ENCODE measurements around the gene EEA1. TPM values are rescaled to one million over a fixed set of nuclear protein-coding genes. Genes with fewer than 3 reads are reported as not detected.

The EEA1 gene
- total RNA-seq, 1 experiment from 2014 or later = 7.9 TPM

DNA sequence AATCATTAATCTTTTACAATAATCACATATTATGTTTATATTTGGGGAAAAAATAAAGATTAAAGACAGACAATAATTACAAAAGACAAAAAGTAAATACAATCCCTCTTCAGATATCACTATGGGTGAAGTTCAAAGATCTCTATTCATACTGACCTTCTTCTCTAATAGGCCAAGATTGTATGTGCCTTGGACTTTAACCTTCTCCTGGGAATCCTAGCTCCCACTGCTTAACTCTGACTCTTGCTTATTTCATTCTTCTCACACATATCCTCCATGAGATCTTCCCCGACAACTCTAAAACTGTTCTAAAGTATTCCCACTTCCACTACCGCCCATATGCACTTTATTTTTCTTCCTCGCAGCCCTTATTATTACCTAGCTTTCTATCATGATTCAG is 83.8 kb downstream of the EEA1 start:
- Histone ChIP-seq H3K4me2 (ENCODE audit: low read length) (no peak overlapping the region), H3K36me3 (ENCODE audit: low read depth, low read length) (peaks cover 15% of the 10 kb centered on the region), H2AFZ (ENCODE audit: low read length) (no peak overlapping the region), H3K4me1 (ENCODE audit: insufficient read depth, low read length) (no peaks in the 10 kb centered on the region), H3K27me3 (ENCODE audit: low read length) (no peaks in the 10 kb centered on the region), H3K27ac (ENCODE audit: low read length) (no peak overlapping the region), H3K9ac (ENCODE audit: low read length) (no peak overlapping the region), H3K9me3 (ENCODE audit: low read length) (0 out of 2 replicates have a peak, but pooled peaks cover 3% of the 10 kb centered on the region), H3K4me3 (ENCODE audit: low read length) (no peak overlapping the region), H3F3A (ENCODE audit: low read length, unreplicated experiment) (no peaks in the 10 kb centered on the region), H3K79me2 (ENCODE audit: low read length) (no peaks in the 10 kb centered on the region), H4K20me1 (ENCODE audit: low read length) (no peaks in the 10 kb centered on the region), H3K9me2 (replicated peaks; ENCODE audit: low read length) (no peaks in the 10 kb centered on the region)
- CTCF ChIA-PET = no interaction called here
- TF ChIP-seq EZH2 (IDR thresholded peaks at IDR 0.05; ENCODE audit: low read length, unreplicated experiment) = no peak
- TF ChIP-seq, protein P1, sequence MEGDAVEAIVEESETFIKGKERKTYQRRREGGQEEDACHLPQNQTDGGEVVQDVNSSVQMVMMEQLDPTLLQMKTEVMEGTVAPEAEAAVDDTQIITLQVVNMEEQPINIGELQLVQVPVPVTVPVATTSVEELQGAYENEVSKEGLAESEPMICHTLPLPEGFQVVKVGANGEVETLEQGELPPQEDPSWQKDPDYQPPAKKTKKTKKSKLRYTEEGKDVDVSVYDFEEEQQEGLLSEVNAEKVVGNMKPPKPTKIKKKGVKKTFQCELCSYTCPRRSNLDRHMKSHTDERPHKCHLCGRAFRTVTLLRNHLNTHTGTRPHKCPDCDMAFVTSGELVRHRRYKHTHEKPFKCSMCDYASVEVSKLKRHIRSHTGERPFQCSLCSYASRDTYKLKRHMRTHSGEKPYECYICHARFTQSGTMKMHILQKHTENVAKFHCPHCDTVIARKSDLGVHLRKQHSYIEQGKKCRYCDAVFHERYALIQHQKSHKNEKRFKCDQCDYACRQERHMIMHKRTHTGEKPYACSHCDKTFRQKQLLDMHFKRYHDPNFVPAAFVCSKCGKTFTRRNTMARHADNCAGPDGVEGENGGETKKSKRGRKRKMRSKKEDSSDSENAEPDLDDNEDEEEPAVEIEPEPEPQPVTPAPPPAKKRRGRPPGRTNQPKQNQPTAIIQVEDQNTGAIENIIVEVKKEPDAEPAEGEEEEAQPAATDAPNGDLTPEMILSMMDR (conservative IDR thresholded peaks at IDR 0.05; ENCODE audit: low read depth, low read length) = no peak
- no peak for TF ChIP-seq EZH2phosphoT487 (IDR thresholded peaks at IDR 0.05; ENCODE audit: borderline replicate concordance, low read length)
- BruUV-seq (replicated peaks) = no TSS peak
- intact Hi-C loops (cut with micrococcal nuclease) = no loop called here
- POLR2A ChIA-PET (ENCODE audit: unreplicated experiment) = no interaction called here
- DNase-seq (no peak), ATAC-seq (no peak)

- no peak overlapping the region for H3K4me3 ChIP-seq (ENCODE audit: low read length)
- BruUV-seq (replicated peaks) = no TSS peak
- no peak overlapping the region for H3K27ac ChIP-seq (ENCODE audit: low read length)
- no peak for DNase-seq
- no peaks in the 10 kb centered on the region for H3K27me3 ChIP-seq (ENCODE audit: low read length)
- H3K4me1 ChIP-seq (ENCODE audit: insufficient read depth, low read length) = peaks cover 1% of the 10 kb centered on the region; the same call in 1 of the 2 replicates
- POLR2A ChIA-PET (ENCODE audit: unreplicated experiment) = no interaction called here
- intact Hi-C loops (cut with micrococcal nuclease) = no loop called here
- TF ChIP-seq, protein P1 (conservative IDR thresholded peaks at IDR 0.05; ENCODE audit: low read depth, low read length) = no peak
- no peak for TF ChIP-seq EZH2phosphoT487 (IDR thresholded peaks at IDR 0.05; ENCODE audit: borderline replicate concordance, low read length)
- TF ChIP-seq EZH2 (IDR thresholded peaks at IDR 0.05; ENCODE audit: low read length, unreplicated experiment) = no peak
- CTCF ChIA-PET = interaction anchor here (0.5 kb wide), 1 partner anchor 659 kb away, joined by 3 read pairs; no protein-coding TSS in a partner anchor
- H3K9me2 ChIP-seq (replicated peaks; ENCODE audit: low read length) = no peaks in the 10 kb centered on the region
- H3K36me3 ChIP-seq (ENCODE audit: low read depth, low read length) = peaks cover 15% of the 10 kb centered on the region
- H3K4me2 ChIP-seq (ENCODE audit: low read length) = no peak overlapping the region
- no peaks in the 10 kb centered on the region for H3K79me2 ChIP-seq (ENCODE audit: low read length)
- H3K9ac ChIP-seq (ENCODE audit: low read length) = no peak overlapping the region
- no peak overlapping the region for H2AFZ ChIP-seq (ENCODE audit: low read length)
- no peak for ATAC-seq
- no peaks in the 10 kb centered on the region for H4K20me1 ChIP-seq (ENCODE audit: low read length)
- H3K9me3 ChIP-seq (ENCODE audit: low read length) = 0 out of 2 replicates have a peak, but pooled peaks cover 3% of the 10 kb centered on the region
- H3F3A ChIP-seq (ENCODE audit: low read length, unreplicated experiment) = no peaks in the 10 kb centered on the region
Measured at GRCh38 chr12:92844151-92844763, 84.8 kb downstream of the EEA1 start.

DNA sequence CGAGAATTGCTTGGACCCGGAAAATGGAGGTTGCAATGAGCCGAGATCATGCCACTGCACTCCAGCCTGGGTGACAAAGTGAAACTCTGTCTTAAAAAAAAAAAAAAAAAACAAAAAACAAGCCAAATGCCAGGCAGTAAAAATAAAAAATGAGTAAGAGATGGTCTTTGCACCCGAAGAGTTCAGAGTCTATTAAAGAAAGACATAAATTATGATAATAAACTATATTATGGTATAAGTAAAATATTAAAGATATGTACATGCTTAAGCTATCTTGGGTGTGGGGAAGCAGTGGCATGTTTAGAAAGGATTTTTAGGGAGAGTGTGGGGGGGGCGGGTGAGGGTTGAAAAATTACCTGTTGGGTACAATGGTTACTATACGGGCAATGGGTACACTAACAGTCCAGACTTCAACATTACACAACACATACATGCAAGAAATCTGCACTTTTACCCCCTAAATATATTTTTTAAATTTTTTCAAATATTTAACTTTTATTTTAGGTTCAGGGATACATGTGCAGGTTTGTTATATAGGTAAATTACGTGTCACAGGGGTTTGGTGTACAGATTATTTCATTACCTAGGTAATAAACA is 99.3 kb downstream of the EEA1 start:
- H3K4me1 ChIP-seq (ENCODE audit: insufficient read depth, low read length) = no peaks in the 10 kb centered on the region
- ChIA-PET CTCF (no interaction called here), POLR2A (ENCODE audit: unreplicated experiment) (interaction anchor here (0.6 kb wide), 2 partner anchors 33 to 1576 kb away, joined by 3 to 7 read pairs; no protein-coding TSS in a partner anchor)
- no peak for DNase-seq
- H4K20me1 ChIP-seq (ENCODE audit: low read length) = no peaks in the 10 kb centered on the region
- H3F3A ChIP-seq (ENCODE audit: low read length, unreplicated experiment) = peaks cover 3% of the 10 kb centered on the region
- no peak for ATAC-seq
- H3K4me2 ChIP-seq (ENCODE audit: low read length) = no peak overlapping the region
- no peak overlapping the region for H3K27ac ChIP-seq (ENCODE audit: low read length)
- no peak overlapping the region for H3K9ac ChIP-seq (ENCODE audit: low read length)
- H2AFZ ChIP-seq (ENCODE audit: low read length) = no peak overlapping the region
- intact Hi-C loops (cut with micrococcal nuclease) = loop anchor here (5.0 to 10.0 kb wide), 3 partner anchors 42 to 145 kb away; partner anchors contain the start of gene EEA1
- H3K4me3 ChIP-seq (ENCODE audit: low read length) = no peak overlapping the region
- TF ChIP-seq EZH2 (IDR thresholded peaks at IDR 0.05; ENCODE audit: low read length, unreplicated experiment) = no peak
- TF ChIP-seq, protein P1 (conservative IDR thresholded peaks at IDR 0.05; ENCODE audit: low read depth, low read length) = no peak
- TF ChIP-seq EZH2phosphoT487 (IDR thresholded peaks at IDR 0.05; ENCODE audit: borderline replicate concordance, low read length) = no peak
- H3K79me2 ChIP-seq (ENCODE audit: low read length) = no peaks in the 10 kb centered on the region
- no peaks in the 10 kb centered on the region; the same call in 1 of the 2 replicates for H3K36me3 ChIP-seq (ENCODE audit: low read depth, low read length)
- H3K9me3 ChIP-seq (ENCODE audit: low read length) = no peaks in the 10 kb centered on the region
- H3K9me2 ChIP-seq (replicated peaks; ENCODE audit: low read length) = no peaks in the 10 kb centered on the region
- no peaks in the 10 kb centered on the region for H3K27me3 ChIP-seq (ENCODE audit: low read length)
- no TSS peak for BruUV-seq (replicated peaks)

All from PC-3 (cell line).